HepG2 (cell line): ENCODE measurements around the gene SPATS2. TPM values are rescaled to one million over a fixed set of nuclear protein-coding genes. Genes with fewer than 3 reads are reported as not detected.
A peak's percentile ranks its signal among the peaks of the same experiment; 100 is the strongest.

Experiments used
- ATAC-seq: fragments of 200-7000 bp; cut with Tn5 transposase; 3 replicates; pipeline ENCODE4 v1.9.1; 2020; ENCODE audit warnings: mild to moderate bottlenecking, moderate library complexity
- BruUV-seq: library from RNA; stranded (reverse); fragments of 400-500 nt; replicated peaks from 2 replicates; lab custom pipeline; 2021; lab: Mats Ljungman, UMichigan
- CTCF ChIA-PET: fragments of 300-600 bp; formaldehyde crosslinking; extraction: SDS; loops from one replicate; lab custom pipeline; 2021; ENCODE audit warnings: low total read pairs, inconsistent platforms, low intra/inter-chr PET ratio; lab: Yijun Ruan, JAX
- POLR2A ChIA-PET: fragments of 350-600 bp; sonication (Branson Sonifier 250); formaldehyde crosslinking; loops from one replicate; lab custom pipeline; 2020; ENCODE audit warnings: antibody characterized with exemption, inconsistent platforms; lab: Yijun Ruan, JAX
- DNase-seq: peaks from one replicate; pipeline ENCODE4 v3.0.0-alpha.2; 2015; ENCODE audit warnings: low spot score
- FAIRE-seq: peaks from 3 replicates; lab custom pipeline; 2011; peaks lifted over from hg19 to GRCh38; lab: Jason Lieb, UNC
- H2AFZ ChIP-seq: one replicate; pipeline ENCODE4 v1.6.1; 2011; ENCODE audit warnings: low read length, inconsistent platforms
- H3K27ac ChIP-seq: fragments of 300-600 bp; 3 replicates; pipeline ENCODE4 v1.8.0; 2011; ENCODE audit warnings: mixed run types, mild to moderate bottlenecking, mixed read lengths, low read length, inconsistent platforms; ENCODE audit not compliant: insufficient read depth; ENCODE audit errors: extremely low read length
- H3K27me3 ChIP-seq, 2 experiments: fragments of 200-600 bp in 1 of 2; 2 replicates in 1 of 2; 3 replicates in 1 of 2; pipeline versions ENCODE4 v1.6.0 to v1.8.0; 2011; ENCODE audit warnings: low read length in 2 of 2, mild to moderate bottlenecking in 2 of 2, moderate library complexity in 2 of 2, inconsistent platforms in 1 of 2; ENCODE audit not compliant: insufficient read depth in 2 of 2, control insufficient read depth in 1 of 2
- H3K36me3 ChIP-seq, 2 experiments: fragments of 200-600 bp in 1 of 2; replicated peaks in 1 of 2; 2 replicates in 1 of 2; 3 replicates in 1 of 2; pipeline versions ENCODE4 v1.5.1 to v1.8.0; 2011; ENCODE audit warnings: low read length in 2 of 2, inconsistent platforms in 1 of 2; ENCODE audit not compliant: insufficient read depth in 2 of 2, control insufficient read depth in 1 of 2
- H3K4me1 ChIP-seq: 2 replicates; pipeline ENCODE4 v1.5.1; 2012; ENCODE audit warnings: low read length, inconsistent platforms; ENCODE audit not compliant: insufficient read depth
- H3K4me2 ChIP-seq: 2 replicates; pipeline ENCODE4 v1.6.0; 2011; ENCODE audit warnings: low read depth, low read length, inconsistent platforms
- H3K4me3 ChIP-seq, 3 experiments: fragments of 200-600 bp in 1 of 3; sonication (generic), shearing (Covaris generic) in 1 of 3; replicated peaks in 1 of 3; 2 replicates each; pipeline ENCODE4 v1.5.1; 2011 to 2016; ENCODE audit warnings: low read length in 3 of 3, inconsistent platforms in 2 of 3, low read depth in 2 of 3, mild to moderate bottlenecking in 2 of 3, control low read depth in 1 of 3, mixed read lengths in 1 of 3; ENCODE audit not compliant: insufficient read depth in 1 of 3
- H3K79me2 ChIP-seq: one replicate; pipeline ENCODE4 v1.6.1; 2011; ENCODE audit warnings: low read length, inconsistent platforms; ENCODE audit not compliant: insufficient read depth
- H3K9ac ChIP-seq: 2 replicates; pipeline ENCODE4 v1.6.0; 2011; ENCODE audit warnings: mild to moderate bottlenecking, low read depth, low read length, inconsistent platforms; ENCODE audit not compliant: insufficient read depth
- H3K9me3 ChIP-seq: 2 replicates; pipeline ENCODE4 v1.5.1; 2012; ENCODE audit warnings: mild to moderate bottlenecking, low read length
- H4K20me1 ChIP-seq: 2 replicates; pipeline ENCODE4 v1.6.0; 2011; ENCODE audit warnings: inconsistent platforms, mild to moderate bottlenecking, low read length, moderate library complexity; ENCODE audit not compliant: insufficient read depth
- AGO1 ChIP-seq: fragments of 200-400 bp; formaldehyde crosslinking; IDR thresholded peaks from 2 replicates; pipeline ENCODE4 v1.6.1; 2017; ENCODE audit warnings: mild to moderate bottlenecking, low read depth, low read length, moderate library complexity; ENCODE audit not compliant: poor library complexity, severe bottlenecking
- ONECUT2 ChIP-seq: sonication (generic); formaldehyde crosslinking; IDR thresholded peaks from 2 replicates; pipeline ENCODE4 v1.4.0; 2020; ENCODE audit warnings: missing genetic modification reagents
- POLR2AphosphoS2 ChIP-seq: IDR thresholded peaks from 2 replicates; pipeline ENCODE4 v1.6.1; 2011; ENCODE audit warnings: low read depth, low read length, improper control_type of control experiment
- SP140L ChIP-seq: sonication (generic); formaldehyde crosslinking; IDR thresholded peaks from 2 replicates; pipeline ENCODE4 v1.4.0; 2020; ENCODE audit warnings: missing genetic modification reagents, borderline replicate concordance
- STAG1 ChIP-seq: sonication (generic); formaldehyde crosslinking; IDR thresholded peaks from 2 replicates; pipeline ENCODE4 v1.4.0; 2020; ENCODE audit warnings: missing genetic modification reagents
- TCF7 ChIP-seq: sonication (generic); IDR thresholded peaks from 2 replicates; pipeline ENCODE4 v1.6.1; 2016; ENCODE audit warnings: antibody characterized with exemption, low read depth
- ZNF672 ChIP-seq: sonication (generic); formaldehyde crosslinking; IDR thresholded peaks from 2 replicates; pipeline ENCODE4 v1.8.1; 2022; ENCODE audit warnings: missing genetic modification reagents
- ZNF75D ChIP-seq: sonication (generic); formaldehyde crosslinking; IDR thresholded peaks from 2 replicates; pipeline ENCODE4 v1.8.1; 2023; ENCODE audit warnings: missing genetic modification reagents, mild to moderate bottlenecking, borderline replicate concordance
- WGBS: methylation state at CpG from one replicate; pipeline ENCODE4 v1.1.6; 2017; ENCODE audit warnings: low lambda C conversion rate; 5-methylcytosine and 5-hydroxymethylcytosine counted together
- in situ Hi-C: cut with HindIII; loops from 2 replicates; pipeline ENCODE4 v1.10.0; 2017; ENCODE audit warnings: low pct_unique_long_range_greater_than_20kb; ENCODE audit not compliant: extremely low pct_ligation_motif_present
- intact Hi-C: fragments of 100-400 bp; cut with micrococcal nuclease; formaldehyde crosslinking; loops from one replicate; pipeline ENCODE4 v1.10.0; 2022; ENCODE audit not compliant: unreplicated experiment
- polyA plus RNA-seq, 8 experiments: library from polyadenylated mRNA; depleted of rRNA in 3 of 8; stranded (reverse) in 7 of 8; unstranded in 1 of 8; fragments of >200 nt; fragmentation: Illumina TruSeq in 4 of 8; extraction: Trizol in 4 of 8; gene quantifications; 2 replicates each; pipeline versions ENCODE4 v1.2.1 to v1.2.3, GENCODE V29; 2011 to 2016; ENCODE audit warnings: low read depth in 4 of 8, missing spikeins in 1 of 8, mixed read lengths in 1 of 8; ENCODE audit not compliant: insufficient read depth in 1 of 8
- total RNA-seq, 5 experiments: library from RNA; depleted of rRNA; stranded (reverse); fragments of >200 nt; fragmentation: Illumina TruSeq; extraction: Trizol; gene quantifications; 2 replicates each; pipeline ENCODE4 v1.2.3, GENCODE V29; 2016; ENCODE audit warnings: low read depth in 1 of 5
- TF ChIP-seq, protein P1 (sequence below): sonication (generic); formaldehyde crosslinking; IDR thresholded peaks from 2 replicates; pipeline ENCODE4 v1.4.0; 2020; ENCODE audit warnings: missing genetic modification reagents
- TF ChIP-seq, protein P2 (sequence below): sonication (generic); formaldehyde crosslinking; IDR thresholded peaks from 2 replicates; pipeline ENCODE4 v1.8.1; 2023; ENCODE audit warnings: mild to moderate bottlenecking, missing genetic modification reagents

The SPATS2 gene
- total and polyA plus RNA-seq, 2 of the 13 experiments (the other 11 are each of a cell fraction or from before 2014, with no cell fraction given), result 19.3 to 28.1 TPM

DNA sequence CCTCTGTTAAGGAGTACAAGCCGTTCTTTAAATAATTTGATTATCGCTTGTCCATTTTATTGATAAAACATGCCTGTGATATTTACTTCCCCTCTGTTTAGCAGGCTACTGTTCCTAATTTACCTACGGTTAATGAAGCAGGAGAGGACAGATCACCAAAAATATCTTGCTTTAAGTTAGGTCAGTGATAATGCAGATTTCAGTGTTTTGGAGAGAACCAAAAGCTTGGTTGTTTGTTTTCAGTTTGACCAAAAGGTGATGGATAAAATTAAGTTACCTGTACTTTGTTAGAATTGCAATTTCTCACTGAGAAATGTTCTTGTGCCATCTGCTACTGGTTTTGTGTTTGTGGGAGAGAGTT lies 958 bp downstream of the SPATS2 start:
- no peak overlapping the region for H2AFZ ChIP-seq
- 2% methylated on average over 3 of the region's 3 CpGs for WGBS
- H3K27me3 ChIP-seq, result no peaks in the 10 kb centered on the region; a peak in 1 of 5 replicates
- in situ Hi-C loops, result loop anchor here (5.0 kb wide), 1 partner anchor 129 kb away; no protein-coding TSS in a partner anchor
- peak overlapping the region; percentile 97 for H3K27ac ChIP-seq
- no peaks in the 10 kb centered on the region for H3K9me3 ChIP-seq
- BruUV-seq, result no TSS peak
- peak overlapping the region; percentile 81 for H3K4me2 ChIP-seq
- TF ChIP-seq POLR2AphosphoS2 (no peak), SP140L (CRISPR knock-in tag) (no peak), AGO1 (no peak), STAG1 (CRISPR knock-in tag) (no peak), ZNF672 (CRISPR knock-in tag) (no peak), ZNF75D (no peak), TCF7 (no peak), ONECUT2 (CRISPR knock-in tag) (no peak)
- TF ChIP-seq, protein P1, sequence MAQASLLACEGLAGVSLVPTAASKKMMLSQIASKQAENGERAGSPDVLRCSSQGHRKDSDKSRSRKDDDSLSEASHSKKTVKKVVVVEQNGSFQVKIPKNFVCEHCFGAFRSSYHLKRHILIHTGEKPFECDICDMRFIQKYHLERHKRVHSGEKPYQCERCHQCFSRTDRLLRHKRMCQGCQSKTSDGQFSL, result no peak
- TF ChIP-seq, protein P2, sequence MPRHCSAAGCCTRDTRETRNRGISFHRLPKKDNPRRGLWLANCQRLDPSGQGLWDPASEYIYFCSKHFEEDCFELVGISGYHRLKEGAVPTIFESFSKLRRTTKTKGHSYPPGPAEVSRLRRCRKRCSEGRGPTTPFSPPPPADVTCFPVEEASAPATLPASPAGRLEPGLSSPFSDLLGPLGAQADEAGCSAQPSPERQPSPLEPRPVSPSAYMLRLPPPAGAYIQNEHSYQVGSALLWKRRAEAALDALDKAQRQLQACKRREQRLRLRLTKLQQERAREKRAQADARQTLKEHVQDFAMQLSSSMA, result no peak
- POLR2A ChIA-PET, result interaction anchor here (0.7 kb wide), 1 partner anchor 102 kb away, joined by 3 read pairs; no protein-coding TSS in a partner anchor
- no peak for ATAC-seq
- H3K36me3 ChIP-seq, result no peaks in the 10 kb centered on the region; a peak in 1 of 5 replicates
- peaks cover 69% of the 10 kb centered on the region for H3K4me1 ChIP-seq
- H3K4me3 ChIP-seq, result peak overlapping the region; percentile 80 to 97 (median 83)
- H3K79me2 ChIP-seq, result peaks cover 52% of the 10 kb centered on the region
- CTCF ChIA-PET, result interaction anchor here (0.7 kb wide), 1 partner anchor 10 kb away, joined by 3 read pairs; no protein-coding TSS in a partner anchor
- intact Hi-C loops, result loop anchor here (10.0 kb wide), 1 partner anchor 57 kb away; no protein-coding TSS in a partner anchor
- DNase-seq, result no peak
- no peak for FAIRE-seq
- H4K20me1 ChIP-seq, result peaks cover 3% of the 10 kb centered on the region; the same call in 1 of the 2 replicates
- H3K9ac ChIP-seq, result peak overlapping the region; percentile 89
